SK-N-SH (cell line): ENCODE measurements around the gene DCHS2.

Source experiments
- CTCF ChIP-seq: fragments of 200-600 bp; sonication (generic); IDR thresholded peaks from 2 replicates; pipeline ENCODE4 v1.6.1; 2017; ENCODE audit warnings: antibody characterized with exemption, mild to moderate bottlenecking, moderate library complexity
- ELF1 ChIP-seq: IDR thresholded peaks from 2 replicates; pipeline ENCODE4 v1.4.0; 2012
- EP300 ChIP-seq, 2 experiments: IDR thresholded peaks; 2 replicates each; pipeline versions ENCODE4 v1.4.0 to v1.6.1; 2012; ENCODE audit warnings: borderline replicate concordance in 1 of 2, low read depth in 1 of 2, low read length in 1 of 2
- FOXJ3 ChIP-seq: sonication (generic); formaldehyde crosslinking; IDR thresholded peaks from 2 replicates; pipeline ENCODE4 v1.5.1; 2020; ENCODE audit warnings: mild to moderate bottlenecking, missing genetic modification reagents
- JUND ChIP-seq: IDR thresholded peaks from 2 replicates; pipeline ENCODE4 v1.4.0; 2012
- RAD21 ChIP-seq: IDR thresholded peaks from 2 replicates; pipeline ENCODE4 v1.6.1; 2012; ENCODE audit warnings: mild to moderate bottlenecking, low read length
- SIN3A ChIP-seq: IDR thresholded peaks from 2 replicates; pipeline ENCODE4 v1.6.1; 2012; ENCODE audit warnings: low read depth, mild to moderate bottlenecking, low read length, moderate library complexity, borderline replicate concordance
- YY1 ChIP-seq: IDR thresholded peaks from 2 replicates; pipeline ENCODE4 v1.4.0; 2012; ENCODE audit warnings: low read depth, mild to moderate bottlenecking
- TF ChIP-seq, protein P1 (sequence below): IDR thresholded peaks from 2 replicates; pipeline ENCODE4 v1.4.0; 2012; ENCODE audit warnings: low read depth

- TF ChIP-seq YY1 (no peak), RAD21 (no peak), CTCF (no peak), JUND (no peak), SIN3A (no peak), EP300 (IDR thresholded peaks at IDR 0.05; ENCODE audit: borderline replicate concordance in 1 of 2, low read depth in 1 of 2, low read length in 1 of 2) (no peak), ELF1 (no peak), FOXJ3 (CRISPR knock-in tag) (no peak)
- TF ChIP-seq, protein P1, sequence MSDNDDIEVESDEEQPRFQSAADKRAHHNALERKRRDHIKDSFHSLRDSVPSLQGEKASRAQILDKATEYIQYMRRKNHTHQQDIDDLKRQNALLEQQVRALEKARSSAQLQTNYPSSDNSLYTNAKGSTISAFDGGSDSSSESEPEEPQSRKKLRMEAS = no peak
Measured at GRCh38 chr4:154305616-154306015, 186.0 kb downstream of the DCHS2 start.
